SK-N-SH (cell line): ENCODE data around the gene TACC2. TPM values are rescaled to one million over a fixed set of nuclear protein-coding genes. Genes with fewer than 3 reads are reported as not detected.

Source experiments
- CTCF ChIA-PET: fragments of 300-600, 350-600 bp; formaldehyde crosslinking; extraction: SDS; loops from one replicate; lab custom pipeline; 2021; lab: Yijun Ruan, JAX
- POLR2A ChIA-PET: fragments of 350-600 bp; sonication (Branson Sonifier 250); formaldehyde crosslinking; extraction: SDS; loops from one replicate; lab custom pipeline; 2020; ENCODE audit warnings: antibody characterized with exemption, inconsistent platforms; lab: Yijun Ruan, JAX
- DNase-seq: peaks from one replicate; pipeline ENCODE4 v3.0.0; 2012
- H2AFZ ChIP-seq: fragments of 200-600 bp; sonication (generic); 2 replicates; pipeline ENCODE4 v1.8.1; 2016; ENCODE audit warnings: antibody characterized with exemption, mild to moderate bottlenecking, low read depth
- H3F3A ChIP-seq: fragments of 200-600 bp; sonication (generic); replicated peaks from 2 replicates; pipeline ENCODE3; 2016; ENCODE audit warnings: antibody characterized with exemption, mild to moderate bottlenecking; ENCODE audit not compliant: insufficient read depth
- H3K27ac ChIP-seq, 2 experiments: fragments of 200-500 bp in 1 of 2; fragments of 200-600 bp in 1 of 2; sonication (Bioruptor generic) in 1 of 2; sonication (generic), shearing (Covaris generic) in 1 of 2; 2 replicates each; pipeline versions ENCODE4 v1.5.1 to v1.6.1; 2014 to 2016; ENCODE audit warnings: low read depth in 2 of 2, inconsistent platforms in 1 of 2, low read length in 1 of 2, mild to moderate bottlenecking in 1 of 2, mixed read lengths in 1 of 2
- H3K27me3 ChIP-seq: fragments of 200-600 bp; sonication (generic), shearing (Covaris generic); 2 replicates; pipeline ENCODE4 v1.6.1; 2016; ENCODE audit warnings: mixed run types; ENCODE audit not compliant: insufficient read depth
- H3K36me3 ChIP-seq, 2 experiments: fragments of 200-500 bp in 1 of 2; fragments of 200-600 bp in 1 of 2; sonication (Bioruptor generic) in 1 of 2; sonication (generic) in 1 of 2; replicated peaks in 1 of 2; 2 replicates each; pipeline versions ENCODE3 to v1.5.1; 2014 to 2016; ENCODE audit warnings: low read length in 1 of 2, mild to moderate bottlenecking in 1 of 2; ENCODE audit not compliant: insufficient read depth in 2 of 2, control insufficient read depth in 1 of 2
- H3K4me1 ChIP-seq, 2 experiments: fragments of 200-500 bp in 1 of 2; fragments of 200-600 bp in 1 of 2; sonication (Bioruptor generic) in 1 of 2; sonication (generic), shearing (Covaris generic) in 1 of 2; 2 replicates each; pipeline versions ENCODE4 v1.5.1 to v1.6.1; 2014 to 2016; ENCODE audit warnings: low read depth in 1 of 2, low read length in 1 of 2, mixed run types in 1 of 2; ENCODE audit not compliant: insufficient read depth in 2 of 2, control insufficient read depth in 1 of 2
- H3K4me2 ChIP-seq: fragments of 200-600 bp; sonication (generic), shearing (Covaris generic); 2 replicates; pipeline ENCODE4 v1.6.1; 2017; ENCODE audit warnings: mixed run types
- H3K4me3 ChIP-seq, 2 experiments: fragments of 200-500 bp in 1 of 2; fragments of 200-600 bp in 1 of 2; sonication (Bioruptor generic) in 1 of 2; sonication (generic), shearing (Covaris generic) in 1 of 2; 2 replicates each; pipeline versions ENCODE4 v1.5.1 to v1.8.1; 2014 to 2016; ENCODE audit warnings: low read depth in 2 of 2, inconsistent platforms in 1 of 2, low read length in 1 of 2, mild to moderate bottlenecking in 1 of 2, mixed read lengths in 1 of 2, moderate library complexity in 1 of 2
- H3K79me2 ChIP-seq: fragments of 200-600 bp; sonication (generic); 2 replicates; pipeline ENCODE4 v1.8.1; 2017; ENCODE audit warnings: mild to moderate bottlenecking; ENCODE audit not compliant: insufficient read depth
- H3K9ac ChIP-seq: fragments of 200-600 bp; sonication (generic); 2 replicates; pipeline ENCODE4 v1.6.1; 2017; ENCODE audit warnings: mixed run types
- H3K9me2 ChIP-seq: fragments of 200-600 bp; sonication (generic); 2 replicates; pipeline ENCODE4 v1.6.1; 2017; ENCODE audit warnings: mixed run types
- H3K9me3 ChIP-seq: fragments of 200-600 bp; sonication (generic); 2 replicates; pipeline ENCODE4 v1.6.1; 2017; ENCODE audit warnings: mixed run types, mild to moderate bottlenecking, moderate library complexity
- H4K20me1 ChIP-seq: fragments of 200-600 bp; sonication (generic); 2 replicates; pipeline ENCODE4 v1.6.1; 2017; ENCODE audit warnings: mild to moderate bottlenecking, mixed run types; ENCODE audit not compliant: insufficient read depth
- CHD2 ChIP-seq: fragments of 150-350 bp; IDR thresholded peaks from 2 replicates; pipeline ENCODE4 v1.6.1; 2018; ENCODE audit warnings: low read length; ENCODE audit not compliant: partially characterized antibody
- ELF1 ChIP-seq: IDR thresholded peaks from 2 replicates; pipeline ENCODE4 v1.4.0; 2012
- EP300 ChIP-seq, 2 experiments: IDR thresholded peaks; 2 replicates each; pipeline versions ENCODE4 v1.4.0 to v1.6.1; 2012; ENCODE audit warnings: borderline replicate concordance in 1 of 2, low read depth in 1 of 2, low read length in 1 of 2
- FOSL2 ChIP-seq: IDR thresholded peaks from 2 replicates; pipeline ENCODE4 v1.4.0; 2012; ENCODE audit warnings: low read depth, mild to moderate bottlenecking, moderate library complexity, borderline replicate concordance
- GATA2 ChIP-seq: sonication (generic); formaldehyde crosslinking; IDR thresholded peaks from 2 replicates; pipeline ENCODE4 v1.5.0; 2020; ENCODE audit warnings: mild to moderate bottlenecking, missing genetic modification reagents
- MAX ChIP-seq: IDR thresholded peaks from 2 replicates; pipeline ENCODE4 v1.4.0; 2012; ENCODE audit warnings: low read depth
- NFIC ChIP-seq: IDR thresholded peaks from 2 replicates; pipeline ENCODE4 v1.4.0; 2012; ENCODE audit warnings: borderline replicate concordance
- PBX3 ChIP-seq: IDR thresholded peaks from 2 replicates; pipeline ENCODE4; 2012
- POLR2AphosphoS5 ChIP-seq: IDR thresholded peaks from 2 replicates; pipeline ENCODE4 v1.6.1; 2012; ENCODE audit warnings: low read depth, low read length
- RCOR1 ChIP-seq: fragments of 150-350 bp; IDR thresholded peaks from 2 replicates; pipeline ENCODE4 v1.6.1; 2017; ENCODE audit warnings: antibody characterized with exemption, low read length
- REST ChIP-seq: IDR thresholded peaks from 2 replicates; pipeline ENCODE4 v1.6.1; 2012; ENCODE audit warnings: mild to moderate bottlenecking, low read depth, low read length, moderate library complexity
- RFX5 ChIP-seq: IDR thresholded peaks from 2 replicates; pipeline ENCODE4 v1.6.1; 2012; ENCODE audit warnings: mild to moderate bottlenecking, improper control_type of control experiment, low read length
- SIN3A ChIP-seq: IDR thresholded peaks from 2 replicates; pipeline ENCODE4 v1.6.1; 2012; ENCODE audit warnings: low read depth, mild to moderate bottlenecking, low read length, moderate library complexity, borderline replicate concordance
- TCF12 ChIP-seq: IDR thresholded peaks from 2 replicates; pipeline ENCODE4 v1.4.0; 2012
- TEAD4 ChIP-seq: IDR thresholded peaks from 2 replicates; pipeline ENCODE4 v1.4.0; 2012; ENCODE audit warnings: mild to moderate bottlenecking, borderline replicate concordance; ENCODE audit not compliant: insufficient read depth
- USF1 ChIP-seq: IDR thresholded peaks from 2 replicates; pipeline ENCODE4 v1.4.0; 2012; ENCODE audit warnings: low read depth, borderline replicate concordance
- WGBS: methylation state at CpG from one replicate; pipeline ENCODE4 v1.1.6; 2017; ENCODE audit warnings: low lambda C conversion rate; 5-methylcytosine and 5-hydroxymethylcytosine counted together
- polyA plus RNA-seq, 3 experiments: library from polyadenylated mRNA; depleted of rRNA; stranded (reverse); fragments of >200 nt; gene quantifications; 2 replicates each; pipeline ENCODE4 v1.2.3, GENCODE V29; 2012

Gene TACC2
- polyA plus RNA-seq, 1 of the 3 experiments (the other 2 are of a cell fraction): 8.8 TPM

- no peak overlapping the region for H3K4me3 ChIP-seq
- TF ChIP-seq GATA2 (CRISPR knock-in tag): no peak
- TF ChIP-seq RCOR1: no peak
- TF ChIP-seq EP300 (IDR thresholded peaks at IDR 0.05; ENCODE audit: borderline replicate concordance in 1 of 2, low read depth in 1 of 2, low read length in 1 of 2): no peak
- no peak for TF ChIP-seq RFX5
- TF ChIP-seq PBX3: no peak
- no peak for TF ChIP-seq SIN3A
- no peak for TF ChIP-seq CHD2
- no peak for TF ChIP-seq NFIC
- no peak for TF ChIP-seq MAX
- TF ChIP-seq ELF1: no peak
- TF ChIP-seq FOSL2: no peak
- TF ChIP-seq USF1: no peak
- TF ChIP-seq TEAD4: no peak
- TF ChIP-seq POLR2AphosphoS5: no peak
- TF ChIP-seq TCF12: no peak
- no peak for TF ChIP-seq REST
- no peaks in the 10 kb centered on the region for H3K79me2 ChIP-seq
- H4K20me1 ChIP-seq: no peaks in the 10 kb centered on the region
- no peaks in the 10 kb centered on the region for H3K9me2 ChIP-seq
- H3K27ac ChIP-seq: no peak overlapping the region
- 35% methylated on average over 2 of the region's 2 CpGs for WGBS
- CTCF ChIA-PET: interaction anchor here (0.6 to 1.2 kb wide), 2 partner anchors 9 to 21 kb away, joined by 3 read pairs; no protein-coding TSS in a partner anchor
- H3K27me3 ChIP-seq: no peaks in the 10 kb centered on the region
- no peak overlapping the region for H3K4me2 ChIP-seq
- DNase-seq: no peak
- no peaks in the 10 kb centered on the region for H3F3A ChIP-seq
- POLR2A ChIA-PET: no interaction called here
- H3K36me3 ChIP-seq: no peaks in the 10 kb centered on the region
- no peaks in the 10 kb centered on the region for H3K4me1 ChIP-seq
- H3K9me3 ChIP-seq: peaks cover 7% of the 10 kb centered on the region; the same call in 1 of the 2 replicates
- no peak overlapping the region for H2AFZ ChIP-seq
- H3K9ac ChIP-seq: no peak overlapping the region
These were observed 4.5 kb upstream of the TACC2 start for GRCh38 chr10:121984463-121984862.
